ENCODE measurements around the gene LRP1B.

GRCh38 chr2:140498360-140498759 is 1632.5 kb downstream of the LRP1B start:
- TF ChIP-seq POLR2A (IDR thresholded peaks at IDR 0.05) (no peak), CTCF (IDR thresholded peaks at IDR 0.05) (no peak), POLR2AphosphoS5 (IDR thresholded peaks at IDR 0.05) (no peak)
